ENCODE results near the gene FTCDNL1.

DNA sequence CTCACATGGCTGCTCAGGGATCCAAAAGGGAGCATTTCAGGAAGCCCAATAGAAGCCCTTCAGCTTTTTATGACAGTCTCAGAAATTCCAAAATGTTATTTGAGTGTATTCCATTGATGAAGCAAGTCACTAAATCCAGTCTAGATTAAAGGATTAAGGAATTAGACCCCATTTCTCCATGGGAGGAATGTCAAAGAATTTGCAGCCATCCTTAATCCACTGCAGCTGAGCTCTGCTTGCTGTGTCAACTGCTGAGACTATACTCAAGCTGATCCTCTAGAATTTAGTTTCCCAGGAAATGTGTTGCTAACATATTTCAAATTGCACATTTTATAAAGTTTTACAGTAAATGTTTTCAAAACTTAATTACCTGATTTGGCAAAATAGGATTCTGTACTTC lies 31.7 kb upstream of the FTCDNL1 start:
- TF ChIP-seq, protein P1, sequence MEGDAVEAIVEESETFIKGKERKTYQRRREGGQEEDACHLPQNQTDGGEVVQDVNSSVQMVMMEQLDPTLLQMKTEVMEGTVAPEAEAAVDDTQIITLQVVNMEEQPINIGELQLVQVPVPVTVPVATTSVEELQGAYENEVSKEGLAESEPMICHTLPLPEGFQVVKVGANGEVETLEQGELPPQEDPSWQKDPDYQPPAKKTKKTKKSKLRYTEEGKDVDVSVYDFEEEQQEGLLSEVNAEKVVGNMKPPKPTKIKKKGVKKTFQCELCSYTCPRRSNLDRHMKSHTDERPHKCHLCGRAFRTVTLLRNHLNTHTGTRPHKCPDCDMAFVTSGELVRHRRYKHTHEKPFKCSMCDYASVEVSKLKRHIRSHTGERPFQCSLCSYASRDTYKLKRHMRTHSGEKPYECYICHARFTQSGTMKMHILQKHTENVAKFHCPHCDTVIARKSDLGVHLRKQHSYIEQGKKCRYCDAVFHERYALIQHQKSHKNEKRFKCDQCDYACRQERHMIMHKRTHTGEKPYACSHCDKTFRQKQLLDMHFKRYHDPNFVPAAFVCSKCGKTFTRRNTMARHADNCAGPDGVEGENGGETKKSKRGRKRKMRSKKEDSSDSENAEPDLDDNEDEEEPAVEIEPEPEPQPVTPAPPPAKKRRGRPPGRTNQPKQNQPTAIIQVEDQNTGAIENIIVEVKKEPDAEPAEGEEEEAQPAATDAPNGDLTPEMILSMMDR (IDR thresholded peaks at IDR 0.05; ENCODE audit: low read length): no peak
- TF ChIP-seq EZH2phosphoT487 (IDR thresholded peaks at IDR 0.05; ENCODE audit: low read length): no peak
